Activated CD8-positive, alpha-beta T cell treated with anti-CD3 and anti-CD28 coated beads, Interleukin-2, amount 10 ng/mL, durations not matched to agents 7 days and 5 days (primary cell): ENCODE measurements around the gene ZSCAN31. TPM values are rescaled to one million over a fixed set of nuclear protein-coding genes. Genes with fewer than 3 reads are reported as not detected.

Experiments
- ATAC-seq: fragments of 150-1000 bp; cut with Tn5 transposase; one replicate; pipeline ENCODE4 v1.10.0; 2021; ENCODE audit warnings: moderate library complexity
- CTCF ChIA-PET: fragments of 350-600 bp; sonication (Branson Sonifier 250); formaldehyde crosslinking; loops from one replicate; lab custom pipeline; 2021; ENCODE audit warnings: antibody characterized with exemption; lab: Charles Lee
- POLR2A ChIA-PET: fragments of 350-600 bp; sonication (Branson Sonifier 250); formaldehyde crosslinking; loops from one replicate; lab custom pipeline; 2021; ENCODE audit warnings: antibody characterized with exemption; lab: Charles Lee
- DNase-seq: peaks from one replicate; pipeline ENCODE4 v3.0.0-alpha.2; 2020
- H3K27ac Mint-ChIP-seq: one replicate; pipeline ENCODE4 v1.8.0; 2021; ENCODE audit warnings: mild to moderate bottlenecking, mixed read lengths
- H3K27me3 Mint-ChIP-seq: one replicate; pipeline ENCODE4 v1.8.0; 2021; ENCODE audit warnings: low read depth, mixed read lengths
- H3K36me3 Mint-ChIP-seq: one replicate; pipeline ENCODE4 v1.8.0; 2021; ENCODE audit warnings: low read depth, mixed read lengths
- H3K4me1 Mint-ChIP-seq: one replicate; pipeline ENCODE4 v1.8.0; 2021; ENCODE audit warnings: low read depth, mixed read lengths
- H3K4me3 Mint-ChIP-seq: one replicate; pipeline ENCODE4 v1.8.0; 2021; ENCODE audit warnings: mild to moderate bottlenecking, mixed read lengths
- H3K9me3 Mint-ChIP-seq: one replicate; pipeline ENCODE4 v1.8.0; 2022; ENCODE audit warnings: mixed read lengths; ENCODE audit not compliant: insufficient read depth
- total RNA-seq, 2 experiments: library from RNA; stranded (reverse); gene quantifications; one replicate each; pipeline ENCODE4 v1.2.3, GENCODE V29; 2021

ZSCAN31 gene
- total RNA-seq, 2 experiments from 2014 or later, result 0.68 to 0.78 TPM

- DNase-seq (no peak), ATAC-seq (no peak)
- Mint-ChIP-seq H3K9me3 (no peaks in the 10 kb centered on the region), H3K27ac (no peak overlapping the region), H3K4me1 (peaks cover 24% of the 10 kb centered on the region), H3K36me3 (peaks cover 42% of the 10 kb centered on the region), H3K27me3 (peaks cover 6% of the 10 kb centered on the region), H3K4me3 (no peak overlapping the region)
- ChIA-PET POLR2A (no interaction called here), CTCF (no interaction called here)
Measured at GRCh38 chr6:28277746-28278145, 58.2 kb downstream of the ZSCAN31 start.

- ChIA-PET CTCF (interaction anchor here (2.4 kb wide), 1 partner anchor 81 kb away, joined by 8 read pairs; no protein-coding TSS in a partner anchor), POLR2A (no interaction called here)
- peak overlapping the region; percentile 17 for H3K4me3 Mint-ChIP-seq
Measured at GRCh38 chr6:28274888-28275287, 61.1 kb downstream of the ZSCAN31 start.

More at GRCh38 chr6:28274888-28275287, 61.1 kb downstream of the ZSCAN31 start:
- no peak for DNase-seq
- peaks cover 45% of the 10 kb centered on the region for H3K36me3 Mint-ChIP-seq
- peaks cover 3% of the 10 kb centered on the region for H3K27me3 Mint-ChIP-seq
- no peaks in the 10 kb centered on the region for H3K9me3 Mint-ChIP-seq
- H3K4me1 Mint-ChIP-seq, result peaks cover 11% of the 10 kb centered on the region
- peak overlapping the region; percentile 9 for H3K27ac Mint-ChIP-seq
- ATAC-seq, result no peak

Other genes starting within 250 kb of the ZSCAN31 start
- 1 to 10 TPM; 2.9 to 4.5 TPM for gene ZSCAN16, start 211.5 kb downstream of the ZSCAN31 start, total RNA-seq
- 10 to 100 TPM; 17.6 to 18.7 TPM for gene ZKSCAN8, start 194.3 kb downstream of the ZSCAN31 start, total RNA-seq
- gene ZSCAN9, start 110.9 kb downstream of the ZSCAN31 start, total RNA-seq, result 1 to 10 TPM; 4.1 to 4.5 TPM
- gene ZKSCAN4, start 83.9 kb downstream of the ZSCAN31 start, total RNA-seq, result 1 to 10 TPM; 6.9 to 7.7 TPM
- gene NKAPL, start 76.9 kb downstream of the ZSCAN31 start, total RNA-seq, result not detected
- gene ZSCAN26, start 69.0 kb downstream of the ZSCAN31 start, total RNA-seq, result 1 to 10 TPM; 6.7 to 9.7 TPM
- 1 to 10 TPM; 3.6 to 4.0 TPM for gene PGBD1, start 54.6 kb downstream of the ZSCAN31 start, total RNA-seq
- gene ZKSCAN3, start 13.8 kb upstream of the ZSCAN31 start, total RNA-seq, result 1 to 10 TPM; 4.6 to 5.0 TPM
- gene ZSCAN12, start 63.6 kb upstream of the ZSCAN31 start, total RNA-seq, result 10 to 100 TPM; 10.8 to 11.4 TPM
- under 1 TPM; 0.79 to 0.83 TPM for gene ZSCAN23, start 107.3 kb upstream of the ZSCAN31 start, total RNA-seq
- gene GPX6, start 179.6 kb upstream of the ZSCAN31 start, total RNA-seq, result not detected
- gene GPX5, start 189.7 kb upstream of the ZSCAN31 start, total RNA-seq, result not detected